Measurements from ENCODE around the gene CCNT1.
A peak's percentile ranks its signal among the peaks of the same experiment; 100 is the strongest.
"Not testable (repeated sequence)": the region's sequence is repeated elsewhere in the genome, so short reads cannot be mapped to it uniquely, and the experiment has no call there.

Gene CCNT1

DNA sequence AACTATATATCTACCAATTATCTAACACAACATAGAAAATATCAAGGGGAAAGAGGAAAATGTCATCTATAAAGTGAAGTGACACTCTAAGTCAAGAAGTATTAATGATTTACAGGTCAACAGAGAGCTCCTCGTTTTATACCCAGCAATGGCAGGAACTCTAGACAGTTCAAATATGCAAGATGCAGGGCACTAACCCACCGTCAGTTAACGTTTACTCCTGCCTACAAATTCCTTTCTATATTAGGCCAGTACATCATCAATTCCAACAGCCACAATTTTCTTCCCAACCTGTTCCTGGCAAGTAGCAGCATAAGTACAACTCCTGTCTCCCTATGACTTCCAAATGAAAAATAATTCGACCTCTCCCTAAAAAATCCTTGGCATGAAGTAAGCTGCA is 25.5 kb downstream of the CCNT1 start:
- no peak for DNase-seq

GRCh38 chr12:48690436-48690835 is 26.1 kb downstream of the CCNT1 start:
- no peak for DNase-seq

DNA sequence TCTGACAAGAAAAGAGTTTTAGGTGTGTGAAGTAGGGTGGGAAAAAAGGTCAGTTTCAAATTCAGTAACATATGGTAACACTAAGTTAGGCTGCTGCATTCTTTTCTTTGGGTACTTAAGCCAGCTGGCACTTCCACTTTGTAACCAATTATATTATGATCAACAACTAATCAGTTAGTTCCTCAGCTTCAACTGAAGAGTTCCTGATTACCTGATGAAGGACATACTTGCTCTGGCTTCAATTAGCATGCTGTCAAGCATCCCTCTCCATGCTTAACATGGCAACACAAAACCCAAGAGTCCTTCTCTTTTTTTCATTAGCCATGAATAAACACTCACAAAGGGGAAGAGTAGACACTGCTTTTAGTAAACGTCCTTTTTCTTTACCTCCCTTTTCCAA is 27.7 kb downstream of the CCNT1 start:
- no peak for DNase-seq

DNA sequence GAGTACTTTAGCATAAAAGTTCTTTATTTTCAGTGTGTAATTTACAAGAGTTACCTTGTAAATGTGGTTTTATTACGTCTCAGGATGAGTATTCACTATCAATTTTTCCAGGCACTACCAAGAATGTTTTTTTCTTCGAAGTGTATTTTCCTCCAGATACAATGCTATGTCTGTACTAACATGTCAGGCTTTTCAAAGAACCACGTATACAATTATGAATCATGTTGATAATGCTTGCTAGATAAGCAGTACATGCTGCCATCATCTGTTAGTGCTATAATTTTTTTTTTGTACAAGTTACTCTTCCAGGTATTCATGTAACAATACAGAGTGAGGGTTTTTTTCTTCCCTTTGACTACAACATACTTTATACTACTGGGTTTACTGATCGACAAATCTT is 28.9 kb downstream of the CCNT1 start:
- DNase-seq, result no peak

DNA sequence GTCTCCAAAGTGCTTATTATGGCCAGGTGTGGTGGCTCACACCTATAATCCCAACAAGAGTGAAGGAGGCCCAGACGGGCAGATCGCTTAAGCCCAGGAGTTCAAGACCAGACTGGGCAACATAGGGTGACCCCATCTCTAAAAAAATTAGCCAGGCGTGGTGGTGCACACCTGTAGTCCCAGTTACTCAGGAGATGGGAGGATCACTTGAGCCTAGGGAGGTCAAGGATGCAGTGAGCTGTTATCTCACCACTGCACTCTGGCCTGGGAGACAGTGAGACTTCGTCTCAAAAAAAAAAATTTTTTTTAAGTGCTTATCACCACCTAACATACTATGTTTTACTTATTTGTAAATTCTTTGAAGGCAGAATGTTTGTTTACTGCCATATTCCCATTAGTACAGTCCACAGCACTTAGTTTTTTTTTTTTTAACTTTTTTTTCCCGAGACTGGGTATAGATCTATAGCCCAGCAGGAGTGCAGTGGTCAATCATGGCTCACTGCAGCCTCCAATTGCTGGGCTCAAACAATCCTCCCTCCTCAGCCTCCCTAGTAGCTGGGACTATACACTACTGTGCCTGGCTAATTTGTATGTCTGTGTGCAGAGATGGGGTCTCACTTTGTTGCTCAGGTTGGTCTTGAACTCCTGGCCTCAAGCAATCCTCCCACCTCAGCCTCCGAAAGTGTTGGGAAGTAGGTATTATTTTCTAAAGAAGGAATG is 29.7 kb downstream of the CCNT1 start:
- no peak for DNase-seq

DNA sequence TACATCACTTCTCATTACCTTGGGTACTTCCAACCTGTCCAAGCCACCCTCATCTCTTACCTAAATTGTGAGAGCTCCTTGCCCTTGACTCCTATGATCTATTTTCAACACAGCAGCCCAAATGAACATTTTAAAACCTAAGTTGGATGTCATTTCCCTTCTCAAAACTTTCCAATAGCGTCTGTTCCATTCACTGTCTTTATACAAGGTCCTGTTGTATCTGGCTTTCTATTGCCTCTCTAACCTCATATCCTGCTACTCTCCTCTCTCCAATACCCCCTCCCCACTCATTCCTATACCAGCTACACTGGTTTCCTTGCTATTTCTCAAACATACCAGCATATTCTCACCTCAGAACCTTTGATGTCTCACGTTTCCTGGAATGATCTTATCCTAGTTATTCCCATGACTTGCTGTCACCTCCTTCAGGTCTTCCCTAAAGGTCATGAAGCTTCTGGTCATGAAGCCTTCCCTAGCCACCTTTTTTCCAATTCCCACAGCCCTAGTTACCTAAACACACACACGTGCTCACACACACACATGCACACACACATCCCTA is 30.4 kb downstream of the CCNT1 start:
- no peak for DNase-seq

- DNase-seq, result no peak
Observed at GRCh38 chr12:48683534-48683933, 33.0 kb downstream of the CCNT1 start.

DNA sequence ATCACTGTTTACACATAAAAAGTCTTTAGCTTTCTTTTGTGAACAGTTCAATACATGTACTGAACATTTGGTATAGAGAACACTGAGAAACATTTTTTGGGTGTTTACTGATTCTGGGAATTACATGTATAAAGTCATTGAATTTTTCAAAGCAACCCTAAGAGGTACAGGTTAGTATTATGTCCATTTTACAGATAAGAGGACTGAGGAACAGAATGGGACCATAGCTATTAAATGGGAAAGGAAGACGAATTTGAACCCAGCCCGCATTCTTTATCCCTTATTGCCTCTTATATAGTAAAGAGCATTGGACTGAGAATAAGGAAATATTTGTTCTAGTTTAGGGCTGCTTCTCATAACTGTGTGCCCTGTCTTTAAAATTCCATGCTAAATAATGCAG is 33.6 kb downstream of the CCNT1 start:
- no peak for DNase-seq

DNA sequence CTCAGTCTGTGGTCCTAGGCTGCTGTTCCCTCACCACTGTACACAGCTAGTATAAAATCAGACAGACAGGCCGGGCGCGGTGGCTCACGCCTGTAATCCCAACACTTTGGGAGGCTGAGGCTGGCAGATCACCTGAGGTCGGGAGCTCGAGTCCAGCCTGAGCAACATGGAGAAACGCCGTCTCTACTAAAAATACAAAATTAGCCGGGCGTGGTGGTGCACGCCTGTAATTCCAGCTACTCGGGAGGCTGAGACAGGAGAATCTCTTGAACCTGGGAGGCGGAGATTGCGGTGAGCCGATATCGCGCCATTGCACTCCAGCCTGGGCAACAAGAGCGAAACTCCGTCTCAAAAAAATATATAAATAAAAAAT is 34.0 kb downstream of the CCNT1 start:
- not testable (repeated sequence) for DNase-seq

DNA sequence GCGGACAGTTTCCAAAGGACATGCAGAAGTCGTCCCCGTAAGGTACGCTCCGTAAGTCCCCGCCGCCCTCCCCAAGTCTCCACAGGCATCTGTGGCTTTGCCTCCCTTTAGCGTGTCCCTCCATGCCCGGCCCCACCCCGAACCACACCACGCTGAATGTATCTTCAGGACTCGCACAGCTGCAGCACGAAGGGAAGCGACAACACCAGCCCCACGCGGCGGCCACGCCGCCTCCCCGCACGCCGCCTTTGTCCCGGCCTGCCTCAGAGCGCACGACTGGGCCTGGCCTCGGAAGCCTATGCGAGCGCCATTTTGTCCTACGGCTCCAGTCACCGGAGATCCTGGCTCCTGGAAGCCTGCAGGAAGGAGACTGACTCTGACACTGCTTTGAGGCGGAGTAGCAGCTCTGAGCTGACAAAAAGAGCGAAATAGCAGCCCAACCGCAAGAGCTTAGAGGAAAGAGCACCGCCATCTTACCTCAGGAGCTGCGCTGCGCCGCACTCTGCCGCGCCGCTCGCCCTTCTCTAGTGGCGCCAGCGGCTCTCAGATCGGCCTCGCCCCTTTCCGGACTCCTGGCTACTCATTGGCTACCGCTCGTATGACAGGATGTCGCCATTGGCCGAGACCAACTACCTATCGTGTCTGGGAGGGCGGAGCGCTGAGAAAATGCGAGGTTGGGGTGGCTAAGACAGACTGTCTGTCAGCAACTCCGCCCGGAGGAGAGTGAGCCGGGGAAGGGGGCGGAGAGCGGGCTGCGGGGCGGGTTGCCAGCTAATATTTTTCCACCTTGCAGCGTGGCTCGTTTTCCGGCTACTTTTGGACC is 34.6 kb downstream of the CCNT1 start, which contains the start of gene KANSL2:
Gene KANSL2, minus strand, starts transcription at position 529 of the 823 bp plus-strand sequence. CDS start 606 bp downstream, outside the sequence.
- peak; percentile 98 to 99 for DNase-seq

DNA sequence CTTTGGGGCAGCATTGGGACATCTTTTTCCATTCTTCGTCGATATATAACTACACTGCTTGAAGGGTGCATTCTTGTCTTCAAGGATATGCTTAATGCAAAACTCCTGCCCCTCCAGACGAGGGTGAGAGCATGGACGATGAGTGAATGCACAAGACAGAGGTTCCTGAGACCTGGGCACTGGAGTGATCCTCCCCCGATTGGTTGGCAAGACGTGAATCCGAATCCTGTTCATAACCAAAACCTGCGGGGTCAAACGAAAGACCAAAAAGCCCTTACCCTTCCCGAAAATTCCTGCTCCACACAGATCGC is 35.2 kb downstream of the CCNT1 start:
- DNase-seq, result no peak

- DNase-seq, result no peak
Observed at GRCh38 chr12:48680861-48681260, 35.6 kb downstream of the CCNT1 start.

DNA sequence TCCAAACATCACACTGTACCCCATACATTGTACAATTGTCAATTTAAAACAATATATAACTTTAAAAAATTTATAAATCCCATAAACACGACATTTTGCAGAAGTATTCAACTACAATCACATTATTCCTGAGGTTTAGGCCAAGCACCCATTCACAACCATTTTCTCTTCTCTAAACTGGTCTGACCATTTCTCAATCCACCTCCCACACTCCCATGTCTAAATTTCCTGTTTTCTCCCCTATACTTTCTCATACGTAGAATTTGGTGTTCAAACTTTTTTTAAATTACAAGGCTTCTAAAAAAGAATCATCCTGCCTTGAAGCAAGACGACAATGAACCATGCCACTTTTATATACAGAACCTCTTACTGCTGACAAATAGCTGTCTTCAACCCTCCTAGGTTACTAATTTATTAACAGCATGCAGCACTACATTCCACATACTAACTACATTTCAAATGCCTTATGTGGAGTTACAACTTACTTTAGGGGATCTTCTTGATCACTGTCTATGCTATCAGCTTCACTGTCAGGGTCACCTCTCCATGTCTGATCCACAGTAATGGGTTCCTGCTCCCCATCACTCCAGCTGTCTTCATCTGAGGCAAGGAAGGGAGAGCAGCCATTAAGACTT is 37.8 kb downstream of the CCNT1 start:
- no peak for DNase-seq

GRCh38 chr12:48671231-48671856 is 45.2 kb downstream of the CCNT1 start:
- DNase-seq, result no peak

DNA sequence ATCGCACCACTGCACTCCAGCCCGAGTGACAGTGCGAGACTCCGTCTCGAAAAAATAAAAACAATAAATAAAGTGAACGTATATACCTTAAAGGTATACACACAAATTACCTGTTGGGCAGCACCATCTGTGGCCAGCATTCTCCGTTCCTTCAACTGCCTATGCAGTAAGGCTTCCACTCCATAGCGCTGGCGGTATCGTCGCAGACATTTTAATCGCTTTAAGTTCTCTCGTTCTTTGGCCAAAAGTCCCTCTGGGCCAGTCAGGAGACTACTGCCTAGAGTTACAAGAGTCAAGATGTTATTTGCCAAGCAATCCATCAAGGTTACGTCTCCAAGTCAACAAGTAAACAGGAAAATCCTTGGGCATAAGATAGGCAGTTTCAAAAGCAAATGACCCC is 47.5 kb downstream of the CCNT1 start:
- no peak for DNase-seq

DNA sequence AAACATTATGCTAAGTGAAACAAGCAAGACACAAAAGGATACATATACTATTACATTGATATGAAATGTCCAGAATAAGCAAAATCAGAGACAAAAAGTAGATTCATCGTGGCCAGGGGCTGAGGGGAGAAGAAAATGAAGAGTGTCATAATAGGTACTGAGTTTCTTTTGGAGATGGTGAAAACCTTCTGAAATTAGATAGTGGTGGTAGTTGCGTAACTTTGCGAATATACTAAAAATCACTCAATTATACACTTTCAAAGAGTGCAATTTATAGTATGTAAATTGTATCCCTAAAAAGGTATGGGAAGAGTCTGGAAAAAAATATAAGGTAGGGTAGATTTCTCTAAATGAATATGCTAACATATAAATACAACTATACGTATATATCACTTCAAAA is 56.6 kb downstream of the CCNT1 start:
- DNase-seq, result no peak

GRCh38 chr12:48651681-48652080 is 64.8 kb downstream of the CCNT1 start:
- no peak for DNase-seq

GRCh38 chr12:48645354-48645753 is 71.2 kb downstream of the CCNT1 start:
- not testable (repeated sequence) for DNase-seq

DNA sequence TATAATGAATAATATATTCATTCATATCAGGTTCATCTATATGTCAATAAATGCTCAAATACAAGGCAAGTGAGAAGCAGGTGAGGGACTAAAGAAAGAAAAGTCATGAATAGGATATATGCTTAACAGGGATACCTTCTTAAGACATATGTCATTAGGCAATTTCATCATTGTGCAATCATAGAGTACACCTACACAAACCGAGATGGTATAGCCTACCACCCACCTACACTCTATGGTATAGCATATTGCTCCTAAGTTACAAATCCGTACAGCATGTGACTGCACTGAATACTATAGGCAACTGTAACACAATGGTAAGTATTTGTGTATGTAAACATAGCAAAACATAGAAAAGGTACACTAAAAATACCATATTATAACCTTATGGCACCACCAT is 73.5 kb downstream of the CCNT1 start:
- DNase-seq, result no peak

- DNase-seq, result not testable (repeated sequence)
Observed at GRCh38 chr12:48641752-48642555, 74.6 kb downstream of the CCNT1 start.

DNA sequence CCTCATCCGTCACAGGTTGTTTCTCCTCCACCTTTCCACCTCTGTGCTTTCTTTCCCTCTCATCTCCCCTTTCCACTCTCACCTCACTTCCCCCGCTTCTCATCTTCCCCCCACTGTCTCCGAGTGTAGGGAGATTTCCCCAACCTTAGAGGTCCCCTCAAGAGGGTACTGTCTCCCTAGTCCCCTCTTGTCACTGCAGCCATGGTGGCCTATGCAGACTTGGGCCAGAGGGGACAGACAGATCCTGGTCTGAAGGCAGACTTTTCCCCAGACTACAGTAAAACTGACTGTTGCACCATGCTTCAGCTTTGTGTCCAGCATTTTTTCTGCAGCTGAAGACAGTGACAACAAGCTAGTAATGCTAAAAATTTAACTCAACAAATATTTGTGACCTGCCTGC is 75.7 kb downstream of the CCNT1 start:
- DNase-seq, result no peak

GRCh38 chr12:48640428-48640827 is 76.1 kb downstream of the CCNT1 start:
- no peak for DNase-seq
